DLD1 (cell line): ENCODE data around the gene HECW1.

ENCODE experiments used
- in situ Hi-C: cut with HindIII; loops from 2 replicates; pipeline ENCODE4 v1.10.0; 2017; ENCODE audit warnings: low sequenced_read_pairs

The HECW1 gene

DNA sequence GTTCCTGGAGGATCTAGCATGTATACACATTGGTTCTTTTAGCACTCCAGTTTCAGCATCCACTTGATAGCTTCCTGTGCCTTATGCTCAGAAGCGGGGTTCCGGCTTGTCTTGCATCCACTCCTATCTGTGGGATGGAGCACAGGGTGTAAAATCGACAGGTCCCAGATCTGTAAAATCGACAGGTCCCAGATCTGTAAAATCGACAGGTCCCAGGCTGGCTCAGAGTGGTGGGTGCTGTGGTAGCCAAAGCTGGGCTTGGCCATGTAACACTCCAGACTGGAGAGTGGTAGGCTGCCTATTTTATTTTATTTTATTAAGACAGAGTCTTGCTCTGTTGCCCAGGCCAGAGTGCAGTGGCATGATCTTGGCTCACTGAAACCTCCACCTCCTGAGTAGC lies 30.3 kb downstream of the HECW1 start:
- in situ Hi-C loops, result no loop called here

DNA sequence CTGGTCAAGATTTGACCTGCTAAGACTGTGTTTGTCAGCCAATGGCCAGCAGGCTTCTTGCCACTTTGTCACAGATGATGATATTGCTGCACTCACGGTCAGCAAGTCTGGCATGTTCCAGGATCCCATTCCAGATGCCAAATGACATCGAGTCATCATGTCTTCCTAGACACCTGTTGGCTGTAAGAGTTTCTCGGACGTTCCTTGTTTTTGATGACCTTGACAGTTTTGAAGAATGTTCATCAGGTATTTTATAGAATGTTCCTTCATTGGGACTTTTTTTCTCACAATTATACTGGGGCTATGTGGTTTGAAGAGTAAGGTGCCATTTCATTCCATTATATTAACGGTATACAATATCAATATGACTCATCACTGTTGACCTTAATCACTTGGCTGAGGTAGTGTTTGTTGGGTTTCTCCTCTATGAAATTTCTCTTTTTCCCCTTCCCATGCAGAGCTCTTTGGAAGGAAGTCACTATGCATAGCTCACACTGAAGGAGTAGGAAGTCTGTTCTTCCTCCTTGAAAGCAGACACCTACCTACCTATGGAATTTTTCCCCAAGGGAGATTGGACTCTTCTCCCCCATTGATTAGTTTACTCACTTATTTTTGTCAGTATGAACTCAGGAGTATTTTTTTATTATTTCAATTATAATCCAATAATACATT lies 31.6 kb downstream of the HECW1 start:
- in situ Hi-C loops, result no loop called here

GRCh38 chr7:43148161-43148731 lies 35.8 kb downstream of the HECW1 start:
- in situ Hi-C loops, result no loop called here

- in situ Hi-C loops, result no loop called here
Measured at GRCh38 chr7:43151076-43151475, 38.6 kb downstream of the HECW1 start.

DNA sequence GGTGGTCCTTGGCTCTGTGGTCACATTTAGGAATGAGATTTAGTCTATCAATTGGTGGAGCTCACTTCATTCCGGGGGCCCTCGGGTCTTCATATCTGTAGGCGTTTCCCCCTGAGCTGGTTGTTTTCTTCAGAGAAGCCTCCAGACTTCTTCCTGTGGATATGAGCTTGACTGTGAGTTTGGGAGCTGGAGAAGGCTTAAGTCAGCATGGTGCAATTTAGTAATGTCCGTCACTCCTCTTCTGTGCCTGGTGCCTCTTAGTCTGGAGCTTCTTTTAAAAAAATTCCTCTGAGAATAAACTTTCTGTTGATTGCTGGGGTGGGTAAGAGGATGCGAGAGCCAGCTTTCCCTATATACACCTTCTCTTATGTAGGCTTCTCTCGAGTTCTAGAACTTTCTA lies 40.2 kb downstream of the HECW1 start:
- in situ Hi-C loops, result no loop called here

GRCh38 chr7:43155636-43156035 lies 43.2 kb downstream of the HECW1 start:
- in situ Hi-C loops, result no loop called here

- in situ Hi-C loops, result no loop called here
Measured at GRCh38 chr7:43163885-43164284, 51.4 kb downstream of the HECW1 start.

- in situ Hi-C loops, result no loop called here
Measured at GRCh38 chr7:43164757-43165156, 52.3 kb downstream of the HECW1 start.

DNA sequence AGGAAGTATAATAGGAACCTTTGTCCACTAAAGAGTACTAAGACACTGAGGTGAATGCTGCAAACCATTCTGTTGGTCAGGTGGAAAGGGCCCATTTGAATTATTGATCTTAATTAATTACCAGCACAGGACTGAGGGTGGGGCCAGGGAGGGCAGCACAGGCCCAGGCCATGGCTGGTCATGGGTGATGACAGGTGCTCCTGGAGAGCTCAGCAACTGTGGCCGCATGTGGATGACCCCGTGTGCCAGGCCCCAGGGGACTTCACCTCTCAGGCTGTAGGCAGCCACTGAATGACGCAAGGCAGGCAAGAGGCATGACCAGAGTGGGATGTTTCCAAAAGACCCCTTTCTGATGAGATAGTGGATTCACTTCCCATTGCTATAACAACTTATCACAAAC lies 54.2 kb downstream of the HECW1 start:
- in situ Hi-C loops, result no loop called here

DNA sequence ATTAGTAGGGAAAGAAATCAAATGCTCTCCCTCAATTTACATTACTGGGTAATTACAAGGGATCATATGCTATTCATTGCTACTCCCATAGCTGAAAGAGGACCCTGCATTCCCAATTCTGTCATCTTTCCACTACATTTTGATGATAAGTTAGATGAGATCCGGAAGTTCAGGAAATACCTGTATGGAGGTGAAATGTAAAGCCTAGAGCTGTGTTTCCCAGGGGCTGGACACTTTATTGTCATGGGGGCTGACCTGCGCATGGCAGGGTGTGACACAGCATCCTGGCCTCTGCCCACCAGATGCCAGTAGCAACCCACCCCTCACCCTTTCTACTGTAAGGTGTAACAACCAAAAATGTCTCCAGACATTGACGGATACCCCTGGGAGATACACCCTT lies 56.6 kb downstream of the HECW1 start:
- in situ Hi-C loops, result no loop called here

DNA sequence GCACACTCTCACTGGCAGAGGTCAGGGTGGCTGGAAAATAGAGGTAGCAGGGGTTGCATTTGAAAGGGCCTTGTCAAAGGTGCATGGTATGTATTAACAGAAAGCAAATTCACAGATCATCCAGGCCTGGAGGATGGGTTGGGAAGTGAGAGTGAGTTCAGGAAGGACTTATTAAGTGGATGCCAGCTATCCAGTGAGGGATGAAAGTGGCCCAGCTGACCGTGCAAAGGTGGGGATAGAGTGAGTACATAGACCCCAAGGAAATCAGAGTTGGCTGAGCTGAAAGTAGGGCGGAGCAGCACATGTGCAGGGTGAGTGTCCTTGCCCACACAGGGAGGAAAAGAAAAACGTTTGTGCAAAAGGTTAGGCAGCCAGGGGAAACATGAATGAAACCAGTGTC lies 58.1 kb downstream of the HECW1 start:
- in situ Hi-C loops, result no loop called here

DNA sequence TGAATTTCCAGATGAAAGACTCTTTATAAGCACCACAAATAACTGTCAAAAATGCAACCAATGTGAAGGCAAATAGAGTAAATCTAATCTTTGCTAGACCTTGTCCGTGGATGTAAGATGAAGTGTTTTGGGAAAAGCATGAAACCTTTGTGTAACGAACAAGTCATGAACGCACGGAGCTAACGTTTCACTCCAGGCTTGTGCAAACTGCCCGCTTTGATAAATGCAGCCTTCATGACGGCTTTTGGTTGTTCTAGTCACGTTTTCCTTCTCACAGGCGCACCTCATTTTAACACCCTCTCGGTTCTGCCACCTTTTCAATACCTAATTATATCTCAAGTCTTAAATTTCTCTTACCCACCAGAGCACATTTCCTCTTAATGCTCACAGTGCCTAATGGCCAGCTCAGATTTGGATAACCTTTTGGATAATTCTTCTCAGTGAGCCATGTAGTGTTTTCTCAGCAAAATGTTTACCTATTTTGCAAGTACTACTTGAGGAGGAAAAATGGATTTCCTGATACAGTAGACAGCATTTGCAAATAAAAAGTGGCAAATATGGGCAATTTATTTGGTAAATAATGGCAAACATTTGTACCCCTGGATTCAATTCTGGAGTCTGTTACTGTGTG lies 63.2 kb downstream of the HECW1 start:
- in situ Hi-C loops, result no loop called here

GRCh38 chr7:43179393-43179792 lies 66.9 kb downstream of the HECW1 start:
- in situ Hi-C loops, result no loop called here

GRCh38 chr7:43192806-43193460 lies 80.5 kb downstream of the HECW1 start:
- in situ Hi-C loops, result no loop called here

DNA sequence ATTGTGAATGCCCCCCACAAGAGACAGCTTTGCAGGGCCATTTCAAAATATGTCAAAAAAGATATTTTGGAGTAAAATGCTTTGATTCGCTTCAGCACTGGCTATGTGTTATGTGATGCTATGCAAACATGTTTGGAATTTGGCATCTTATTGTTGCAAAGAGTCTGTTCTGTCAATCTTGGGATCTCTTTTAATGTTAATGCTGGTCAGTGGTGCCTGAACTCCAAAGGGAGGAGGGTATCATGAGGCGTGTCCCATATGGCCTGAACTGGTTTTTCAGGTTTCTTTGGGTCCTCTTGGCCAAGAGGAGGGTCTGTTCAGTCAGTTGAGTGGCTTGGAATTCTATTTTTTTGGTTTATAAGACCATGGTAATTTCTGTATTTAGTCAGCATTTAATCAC lies 81.4 kb downstream of the HECW1 start:
- in situ Hi-C loops, result no loop called here

GRCh38 chr7:43195256-43195655 lies 82.8 kb downstream of the HECW1 start:
- in situ Hi-C loops, result no loop called here

DNA sequence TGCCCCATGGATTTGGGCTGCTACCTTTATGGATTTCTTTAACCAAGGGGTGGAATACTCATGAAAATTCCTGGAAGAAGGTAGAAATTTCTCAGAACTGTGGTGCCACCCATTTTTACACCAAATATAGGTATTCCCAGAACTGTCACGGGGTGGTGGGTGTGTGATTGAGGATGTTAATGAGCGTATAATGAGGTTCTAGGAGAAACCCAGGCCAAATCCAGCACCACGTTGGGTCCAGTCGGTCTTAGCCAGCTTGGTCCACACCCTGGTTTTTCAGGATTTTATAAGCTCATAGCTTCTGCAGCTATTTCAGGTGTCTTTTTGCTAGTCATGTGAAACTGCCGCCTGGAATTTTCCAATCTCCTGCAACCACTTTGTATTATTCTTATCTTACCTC lies 83.3 kb downstream of the HECW1 start:
- in situ Hi-C loops, result no loop called here

GRCh38 chr7:43196379-43196778 lies 83.9 kb downstream of the HECW1 start:
- in situ Hi-C loops, result no loop called here

- in situ Hi-C loops, result no loop called here
Measured at GRCh38 chr7:43198016-43198415, 85.6 kb downstream of the HECW1 start.

GRCh38 chr7:43198599-43199090 lies 86.2 kb downstream of the HECW1 start:
- in situ Hi-C loops, result no loop called here

DNA sequence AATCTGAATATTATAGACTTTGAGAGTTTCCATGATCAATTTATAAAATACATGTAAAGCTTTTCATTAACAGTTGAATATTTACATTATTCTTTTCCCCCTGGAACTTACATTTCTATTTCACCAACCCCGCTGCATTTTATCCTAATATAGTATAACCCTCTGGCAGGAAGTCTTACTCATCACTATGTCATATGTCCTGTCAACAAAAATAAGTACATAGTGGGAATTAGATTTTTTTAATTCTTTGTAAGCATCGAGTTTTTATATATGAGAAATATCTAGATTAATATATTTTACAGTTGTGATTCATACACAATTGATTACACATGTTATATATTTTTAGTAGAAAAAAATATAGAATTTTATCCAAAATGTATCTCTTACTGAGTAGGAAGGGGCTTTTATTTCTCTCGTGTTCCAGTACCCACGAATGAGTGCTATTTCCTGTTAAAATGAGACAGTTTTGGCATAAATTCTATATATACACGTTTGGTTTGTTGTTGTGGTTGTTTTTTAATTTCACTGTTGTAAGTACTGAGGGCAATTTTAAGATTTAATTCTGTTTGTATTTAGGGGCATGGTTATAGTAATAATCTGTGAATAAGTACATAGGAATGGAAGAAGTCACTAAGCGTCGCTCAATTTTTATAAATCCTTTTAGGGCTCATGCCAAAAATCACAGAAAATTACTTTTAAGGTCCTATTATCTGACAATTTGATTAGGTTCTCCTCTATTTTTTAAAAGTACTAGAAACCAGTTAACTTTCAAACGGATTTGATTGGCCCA lies 87.1 kb downstream of the HECW1 start:
- in situ Hi-C loops, result no loop called here
